K562 (cell line): ENCODE measurements around the gene HPCA. TPM values are rescaled to one million over a fixed set of nuclear protein-coding genes. Genes with fewer than 3 reads are reported as not detected.

ENCODE experiments used
- ARNT ChIP-seq, 2 experiments: fragments of 450-650 bp; IDR thresholded peaks; 2 replicates each; pipeline ENCODE4 v1.6.1; 2016; ENCODE audit warnings: mild to moderate bottlenecking in 1 of 2
- BACH1 ChIP-seq: fragments of 200-800 bp; sonication (Bioruptor generic); IDR thresholded peaks from 2 replicates; pipeline ENCODE4 v1.6.1; 2016; ENCODE audit warnings: missing genetic modification characterization, missing compliant biosample characterization
- CEBPB ChIP-seq: fragments of 450-650 bp; IDR thresholded peaks from 2 replicates; pipeline ENCODE4 v1.6.1; 2016; ENCODE audit warnings: missing genetic modification characterization, missing compliant biosample characterization
- GTF2A2 ChIP-seq: IDR thresholded peaks from 2 replicates; pipeline ENCODE4 v1.6.1; 2016; ENCODE audit warnings: mild to moderate bottlenecking, missing genetic modification characterization, missing compliant biosample characterization
- HNRNPK ChIP-seq: fragments of 200-400 bp; formaldehyde crosslinking; IDR thresholded peaks from one replicate; pipeline ENCODE4 v1.6.1; 2018; ENCODE audit warnings: mild to moderate bottlenecking, low read depth, low read length; ENCODE audit not compliant: poor library complexity, severe bottlenecking
- LEF1 ChIP-seq: fragments of 450-650 bp; IDR thresholded peaks from 2 replicates; pipeline ENCODE4 v1.6.1; 2016; ENCODE audit warnings: mild to moderate bottlenecking
- MCM2 ChIP-seq: fragments of 450-650 bp; IDR thresholded peaks from 2 replicates; pipeline ENCODE4 v1.6.1; 2017; ENCODE audit warnings: low read depth, mild to moderate bottlenecking
- OTX1 ChIP-seq: fragments of 450-650 bp; formaldehyde crosslinking; IDR thresholded peaks from 2 replicates; pipeline ENCODE4 v1.4.0; 2022; ENCODE audit warnings: mild to moderate bottlenecking
- SAFB2 ChIP-seq: fragments of 200-400 bp; formaldehyde crosslinking; IDR thresholded peaks from 2 replicates; pipeline ENCODE4 v1.6.1; 2018; ENCODE audit warnings: borderline replicate concordance, low read length, low read depth, moderate library complexity; ENCODE audit not compliant: severe bottlenecking
- SIN3A ChIP-seq, 2 experiments: fragments of 150-350 bp in 1 of 2; IDR thresholded peaks; 2 replicates each; pipeline ENCODE4 v1.6.1; 2011 to 2016; ENCODE audit warnings: borderline replicate concordance in 2 of 2, low read depth in 2 of 2, low read length in 2 of 2, mild to moderate bottlenecking in 2 of 2, moderate library complexity in 2 of 2; ENCODE audit not compliant: control insufficient read depth in 1 of 2
- STAT5A ChIP-seq: IDR thresholded peaks from 2 replicates; pipeline ENCODE4 v1.6.1; 2012; ENCODE audit warnings: low read length, inconsistent platforms, borderline replicate concordance
- THRA ChIP-seq: fragments of 450-650 bp; IDR thresholded peaks from 2 replicates; pipeline ENCODE4 v1.6.1; 2017; ENCODE audit warnings: mild to moderate bottlenecking, moderate library complexity
- ZBTB7A ChIP-seq: IDR thresholded peaks from 2 replicates; pipeline ENCODE4 v1.6.1; 2011; ENCODE audit warnings: low read depth, mild to moderate bottlenecking, low read length, moderate library complexity, borderline replicate concordance; ENCODE audit not compliant: control insufficient read depth
- ZBTB9 ChIP-seq: fragments of 450-650 bp; formaldehyde crosslinking; IDR thresholded peaks from 2 replicates; pipeline ENCODE4 v1.4.0; 2020; ENCODE audit warnings: mild to moderate bottlenecking, moderate library complexity
- ZC3H11A ChIP-seq: IDR thresholded peaks from 2 replicates; pipeline ENCODE4 v1.6.1; 2012; ENCODE audit warnings: low read depth, low read length, improper control_type of control experiment
- polyA plus RNA-seq, 8 experiments: library from polyadenylated mRNA; depleted of rRNA in 4 of 8; stranded (reverse) in 5 of 8; unstranded in 3 of 8; fragments of >200 nt; fragmentation: Nextera tagmentation in 2 of 8; fragmentation: Illumina TruSeq in 1 of 8; extraction: Ambion mirVana in 2 of 8; extraction: Trizol in 1 of 8; gene quantifications; 2 replicates each; pipeline versions ENCODE4 v1.2.1 to v1.2.3, GENCODE V29; 2011 to 2014; ENCODE audit warnings: inconsistent platforms in 1 of 8, missing spikeins in 1 of 8
- total RNA-seq, 7 experiments: library from RNA; depleted of rRNA in 6 of 7; stranded (reverse); fragments of >200 nt in 6 of 7; fragmentation: Illumina TruSeq in 2 of 7; extraction: Trizol in 2 of 7; gene quantifications; 2 replicates each; pipeline versions ENCODE4 v1.2.1 to v1.2.3, GENCODE V29; 2011 to 2021; ENCODE audit warnings: low replicate concordance in 1 of 7
- TF ChIP-seq, protein P1 (sequence below): fragments of 250-450 bp; sonication (Bioruptor Pico); IDR thresholded peaks from 2 replicates; pipeline ENCODE4 v1.8.0; 2021; ENCODE audit warnings: mild to moderate bottlenecking, moderate library complexity
- TF ChIP-seq, protein P2 (sequence below): fragments of 450-650 bp; formaldehyde crosslinking; IDR thresholded peaks from 2 replicates; pipeline ENCODE4 v1.4.0; 2020; ENCODE audit warnings: mild to moderate bottlenecking
- TF ChIP-seq, protein P3 (sequence below): fragments of 450-650 bp; formaldehyde crosslinking; IDR thresholded peaks from 2 replicates; pipeline ENCODE4 v1.4.0; 2022; ENCODE audit warnings: mild to moderate bottlenecking, moderate library complexity
- TF ChIP-seq, protein P4 (sequence below): sonication (generic); formaldehyde crosslinking; IDR thresholded peaks from 2 replicates; pipeline ENCODE4 v1.8.1; 2023; ENCODE audit warnings: mild to moderate bottlenecking, missing genetic modification reagents

The HPCA gene
- total and polyA plus RNA-seq, 9 of the 15 experiments (the other 6 are each of a cell fraction or from before 2014, with no cell fraction given) = not detected

DNA sequence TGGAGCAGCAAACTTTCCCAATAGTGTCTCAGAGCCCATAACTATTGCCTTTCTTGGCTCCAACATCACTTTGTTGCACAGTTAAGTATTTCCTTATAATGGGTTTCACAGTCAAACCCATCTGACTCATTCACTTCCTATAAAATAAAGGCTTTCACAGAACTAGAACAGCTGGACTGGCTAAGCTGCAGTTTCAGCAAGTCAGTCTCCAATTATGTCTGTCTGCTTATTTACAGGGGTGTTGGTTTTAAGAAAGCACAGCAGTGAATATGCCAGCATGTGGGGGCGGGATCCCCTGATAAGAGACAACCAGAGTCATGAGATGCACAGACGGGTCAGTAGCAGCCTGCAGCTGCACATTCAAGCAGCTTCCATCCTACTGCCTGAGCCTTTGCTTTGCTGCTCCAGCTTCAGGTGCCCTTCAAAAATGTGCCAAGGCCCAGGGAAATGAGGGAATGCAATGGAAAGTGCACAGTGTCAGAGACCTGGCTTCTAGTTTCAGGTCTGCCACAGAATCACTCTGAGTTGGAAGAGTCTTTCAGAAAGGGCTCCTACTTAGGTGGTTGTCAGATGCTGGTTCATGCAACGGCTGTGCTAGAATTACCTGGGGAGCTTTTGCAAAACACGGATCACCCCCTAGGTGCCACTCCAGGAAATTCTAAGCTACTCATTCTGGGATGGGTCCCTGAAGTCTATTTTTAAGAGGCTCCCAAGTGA is 53.5 kb downstream of the HPCA start (continued):
- TF ChIP-seq ZBTB7A (no peak), GTF2A2 (tag) (no peak), HNRNPK (no peak), SAFB2 (no peak), CEBPB (tag) (no peak), LEF1 (no peak), MCM2 (no peak), BACH1 (no peak), SIN3A (IDR thresholded peaks at IDR 0.05; ENCODE audit: borderline replicate concordance in 2 of 2, control insufficient read depth in 1 of 2, low read depth in 2 of 2, low read length in 2 of 2) (no peak), STAT5A (no peak), ZBTB9 (CRISPR knock-in tag) (no peak), ZC3H11A (no peak), OTX1 (CRISPR knock-in tag) (0 out of 2 replicates have a peak, but pooled peaks have one; percentile 26), THRA (no peak), ARNT (IDR thresholded peaks at IDR 0.05) (no peak)
- TF ChIP-seq, protein P1, sequence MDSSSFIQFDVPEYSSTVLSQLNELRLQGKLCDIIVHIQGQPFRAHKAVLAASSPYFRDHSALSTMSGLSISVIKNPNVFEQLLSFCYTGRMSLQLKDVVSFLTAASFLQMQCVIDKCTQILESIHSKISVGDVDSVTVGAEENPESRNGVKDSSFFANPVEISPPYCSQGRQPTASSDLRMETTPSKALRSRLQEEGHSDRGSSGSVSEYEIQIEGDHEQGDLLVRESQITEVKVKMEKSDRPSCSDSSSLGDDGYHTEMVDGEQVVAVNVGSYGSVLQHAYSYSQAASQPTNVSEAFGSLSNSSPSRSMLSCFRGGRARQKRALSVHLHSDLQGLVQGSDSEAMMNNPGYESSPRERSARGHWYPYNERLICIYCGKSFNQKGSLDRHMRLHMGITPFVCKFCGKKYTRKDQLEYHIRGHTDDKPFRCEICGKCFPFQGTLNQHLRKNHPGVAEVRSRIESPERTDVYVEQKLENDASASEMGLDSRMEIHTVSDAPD (CRISPR knock-in tag) = no peak
- TF ChIP-seq, protein P2, sequence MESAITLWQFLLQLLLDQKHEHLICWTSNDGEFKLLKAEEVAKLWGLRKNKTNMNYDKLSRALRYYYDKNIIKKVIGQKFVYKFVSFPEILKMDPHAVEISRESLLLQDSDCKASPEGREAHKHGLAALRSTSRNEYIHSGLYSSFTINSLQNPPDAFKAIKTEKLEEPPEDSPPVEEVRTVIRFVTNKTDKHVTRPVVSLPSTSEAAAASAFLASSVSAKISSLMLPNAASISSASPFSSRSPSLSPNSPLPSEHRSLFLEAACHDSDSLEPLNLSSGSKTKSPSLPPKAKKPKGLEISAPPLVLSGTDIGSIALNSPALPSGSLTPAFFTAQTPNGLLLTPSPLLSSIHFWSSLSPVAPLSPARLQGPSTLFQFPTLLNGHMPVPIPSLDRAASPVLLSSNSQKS = no peak
- TF ChIP-seq, protein P3, sequence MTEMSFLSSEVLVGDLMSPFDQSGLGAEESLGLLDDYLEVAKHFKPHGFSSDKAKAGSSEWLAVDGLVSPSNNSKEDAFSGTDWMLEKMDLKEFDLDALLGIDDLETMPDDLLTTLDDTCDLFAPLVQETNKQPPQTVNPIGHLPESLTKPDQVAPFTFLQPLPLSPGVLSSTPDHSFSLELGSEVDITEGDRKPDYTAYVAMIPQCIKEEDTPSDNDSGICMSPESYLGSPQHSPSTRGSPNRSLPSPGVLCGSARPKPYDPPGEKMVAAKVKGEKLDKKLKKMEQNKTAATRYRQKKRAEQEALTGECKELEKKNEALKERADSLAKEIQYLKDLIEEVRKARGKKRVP (CRISPR knock-in tag) = no peak
- TF ChIP-seq, protein P4, sequence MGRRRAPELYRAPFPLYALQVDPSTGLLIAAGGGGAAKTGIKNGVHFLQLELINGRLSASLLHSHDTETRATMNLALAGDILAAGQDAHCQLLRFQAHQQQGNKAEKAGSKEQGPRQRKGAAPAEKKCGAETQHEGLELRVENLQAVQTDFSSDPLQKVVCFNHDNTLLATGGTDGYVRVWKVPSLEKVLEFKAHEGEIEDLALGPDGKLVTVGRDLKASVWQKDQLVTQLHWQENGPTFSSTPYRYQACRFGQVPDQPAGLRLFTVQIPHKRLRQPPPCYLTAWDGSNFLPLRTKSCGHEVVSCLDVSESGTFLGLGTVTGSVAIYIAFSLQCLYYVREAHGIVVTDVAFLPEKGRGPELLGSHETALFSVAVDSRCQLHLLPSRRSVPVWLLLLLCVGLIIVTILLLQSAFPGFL (CRISPR knock-in tag) = no peak
